Activated CD8-positive, alpha-beta T cell treated with anti-CD3 and anti-CD28 coated beads for 36 hours (primary cell): ENCODE measurements around the gene GPSM1. TPM values are rescaled to one million over a fixed set of nuclear protein-coding genes. Genes with fewer than 3 reads are reported as not detected.

ENCODE experiments used
- ATAC-seq: fragments of 200-7000 bp; cut with Tn5 transposase; one replicate; pipeline ENCODE4 v1.10.0; 2021; ENCODE audit warnings: mild to moderate bottlenecking, moderate library complexity
- CTCF ChIA-PET: fragments of 350-600 bp; sonication (Branson Sonifier 250); formaldehyde crosslinking; loops from one replicate; lab custom pipeline; 2021; ENCODE audit warnings: antibody characterized with exemption; lab: Charles Lee
- POLR2A ChIA-PET: fragments of 350-600 bp; sonication (Branson Sonifier 250); formaldehyde crosslinking; loops from one replicate; lab custom pipeline; 2021; ENCODE audit warnings: antibody characterized with exemption; lab: Charles Lee
- DNase-seq: peaks from one replicate; pipeline ENCODE4 v3.0.0-alpha.2; 2020
- H3K27ac Mint-ChIP-seq: one replicate; pipeline ENCODE4 v1.8.0; 2021; ENCODE audit warnings: mild to moderate bottlenecking, mixed read lengths
- H3K27me3 Mint-ChIP-seq: one replicate; pipeline ENCODE4 v1.8.0; 2021; ENCODE audit warnings: mixed read lengths
- H3K36me3 Mint-ChIP-seq: one replicate; pipeline ENCODE4 v1.8.0; 2021; ENCODE audit warnings: low read depth, mixed read lengths
- H3K4me1 Mint-ChIP-seq: one replicate; pipeline ENCODE4 v1.8.0; 2021; ENCODE audit warnings: low read depth, mixed read lengths
- H3K4me3 Mint-ChIP-seq: one replicate; pipeline ENCODE4 v1.8.0; 2021; ENCODE audit warnings: mild to moderate bottlenecking, moderate library complexity, mixed read lengths
- H3K9me3 Mint-ChIP-seq: one replicate; pipeline ENCODE4 v1.8.0; 2021; ENCODE audit warnings: mixed read lengths
- CTCF ChIP-seq: fragments of 200-600 bp; IDR thresholded peaks from one replicate; pipeline ENCODE4 v1.8.0; 2022; ENCODE audit warnings: antibody characterized with exemption, mild to moderate bottlenecking
- intact Hi-C: fragments of 100-400 bp; cut with micrococcal nuclease; formaldehyde crosslinking; loops from one replicate; pipeline ENCODE4 v1.10.0; 2022
- total RNA-seq, 2 experiments: library from RNA; stranded (reverse); gene quantifications; one replicate each; pipeline ENCODE4 v1.2.3, GENCODE V29; 2021

GPSM1 gene
- total RNA-seq, 2 experiments from 2014 or later = 8.8 to 10.0 TPM

DNA sequence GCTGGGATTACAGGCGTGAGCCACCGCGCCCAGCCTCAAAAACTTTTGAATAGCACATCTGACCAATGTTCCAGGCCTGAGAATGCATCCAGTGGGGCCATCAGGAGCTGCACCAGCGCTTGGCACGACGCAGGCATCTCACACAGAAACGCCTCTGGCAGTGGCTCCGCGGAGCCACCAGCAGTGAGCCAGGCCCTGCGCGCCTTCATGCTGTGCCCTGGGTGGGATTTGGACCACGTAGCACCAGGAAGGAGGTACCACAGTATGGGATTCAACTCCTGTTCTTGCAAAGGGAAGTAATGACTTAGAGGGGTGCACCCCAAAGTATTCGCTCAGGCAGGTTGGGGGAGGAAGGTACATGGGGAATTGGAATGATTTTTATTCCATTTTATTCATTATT lies 26.5 kb upstream of the GPSM1 start:
- H3K4me3 Mint-ChIP-seq = no peak overlapping the region
- POLR2A ChIA-PET = no interaction called here
- no peaks in the 10 kb centered on the region for H3K4me1 Mint-ChIP-seq
- H3K27me3 Mint-ChIP-seq = no peaks in the 10 kb centered on the region
- no peaks in the 10 kb centered on the region for H3K36me3 Mint-ChIP-seq
- H3K27ac Mint-ChIP-seq = no peak overlapping the region
- no peak for TF ChIP-seq CTCF
- CTCF ChIA-PET = no interaction called here
- no peaks in the 10 kb centered on the region for H3K9me3 Mint-ChIP-seq
- intact Hi-C loops = no loop called here
- no peak for DNase-seq
- no peak for ATAC-seq

- Mint-ChIP-seq H3K4me1 (peaks cover 5% of the 10 kb centered on the region), H3K4me3 (no peak overlapping the region), H3K27me3 (peaks cover 5% of the 10 kb centered on the region), H3K36me3 (no peaks in the 10 kb centered on the region), H3K27ac (no peak overlapping the region), H3K9me3 (no peaks in the 10 kb centered on the region)
- DNase-seq (no peak), ATAC-seq (no peak)
- intact Hi-C loops = no loop called here
- ChIA-PET CTCF (no interaction called here), POLR2A (no interaction called here)
- TF ChIP-seq CTCF = no peak
Observed at GRCh38 chr9:136302527-136302926, 24.8 kb upstream of the GPSM1 start.

DNA sequence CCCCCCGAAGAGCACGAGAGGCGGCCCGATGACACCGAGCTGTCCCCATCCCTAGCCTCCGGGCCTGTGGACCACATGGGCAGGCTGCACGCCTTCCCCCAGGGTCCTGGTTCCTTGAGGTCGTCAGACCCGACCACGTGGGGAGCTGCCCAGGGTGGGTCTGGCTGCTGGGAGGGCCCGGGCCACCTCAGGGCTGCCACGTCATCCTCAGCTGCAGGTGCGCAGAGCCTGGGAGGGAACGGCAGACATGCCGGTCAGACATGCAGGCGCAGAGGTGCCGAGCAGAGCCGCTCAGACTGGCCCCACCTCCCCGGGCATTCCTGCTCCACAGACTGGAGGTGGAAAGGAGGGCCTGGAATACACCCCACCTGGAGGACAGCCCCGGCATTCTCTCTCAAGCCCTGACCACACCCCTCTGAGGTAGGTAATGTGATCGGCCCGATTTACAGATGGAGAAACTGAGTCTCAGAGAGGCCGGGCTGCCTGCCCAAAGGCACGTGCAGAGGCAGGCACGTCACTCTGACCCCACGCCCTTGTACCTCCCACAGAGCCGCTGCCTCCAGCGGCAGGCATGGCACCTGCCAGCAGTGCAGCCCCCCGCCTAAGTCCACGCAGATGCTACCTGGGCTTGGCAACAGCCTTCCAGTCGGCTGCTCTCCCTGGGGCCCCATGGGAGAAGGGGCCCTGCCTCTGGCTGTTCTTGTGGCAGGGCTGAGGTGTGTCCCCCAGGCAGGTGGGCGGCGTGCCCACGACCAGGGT lies 24.1 kb upstream of the GPSM1 start:
- Mint-ChIP-seq H3K27ac (no peak overlapping the region), H3K9me3 (no peaks in the 10 kb centered on the region), H3K27me3 (peaks cover 5% of the 10 kb centered on the region), H3K4me1 (peaks cover 5% of the 10 kb centered on the region), H3K36me3 (no peaks in the 10 kb centered on the region), H3K4me3 (no peak overlapping the region)
- ChIA-PET CTCF (no interaction called here), POLR2A (interaction anchor here (0.6 kb wide), 1 partner anchor 61 kb away, joined by 3 read pairs; the partner anchor contains the start of gene DNLZ)
- DNase-seq (no peak), ATAC-seq (no peak)
- no peak for TF ChIP-seq CTCF
- intact Hi-C loops = no loop called here

- Mint-ChIP-seq H3K27ac (no peak within 1 kb of the TSS), H3K4me1 (peaks cover 5% of the 10 kb centered on the region), H3K36me3 (no peaks in the 10 kb centered on the region), H3K27me3 (peaks cover 5% of the 10 kb centered on the region), H3K4me3 (no peak within 1 kb of the TSS), H3K9me3 (no peaks in the 10 kb centered on the region)
- ChIA-PET POLR2A (no interaction called here), CTCF (no interaction called here)
- TF ChIP-seq CTCF = no peak
- no peak for ATAC-seq
- intact Hi-C loops = no loop called here
- DNase-seq = no peak
Observed at GRCh38 chr9:136303825-136304416, 23.4 kb upstream of the GPSM1 start, which contains the start of gene CCDC187. Gene CCDC187, minus strand, starts transcription at chr9:136304094. Its CDS starts 264 bp downstream, at chr9:136303830.

DNA sequence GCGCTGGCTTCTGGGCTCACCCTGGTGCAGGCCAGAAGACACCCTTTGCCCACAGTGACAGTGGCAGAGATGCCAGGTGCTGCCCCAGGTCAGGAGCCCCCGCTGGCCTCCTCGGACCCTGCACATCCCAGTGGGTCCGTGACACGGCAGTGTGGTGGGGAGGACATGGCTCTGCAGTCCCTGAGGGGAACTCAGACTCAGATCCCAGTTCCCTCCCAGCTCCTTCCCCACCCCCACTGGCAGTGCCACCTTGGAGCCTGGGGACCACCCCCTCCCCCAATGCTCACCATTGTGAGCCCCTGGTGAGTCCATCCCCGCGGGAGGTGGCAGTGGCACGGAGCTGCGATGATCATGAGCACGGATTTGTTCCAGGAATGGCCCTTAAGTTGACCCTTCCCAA lies 22.9 kb upstream of the GPSM1 start:
- Mint-ChIP-seq H3K4me3 (no peak overlapping the region), H3K27me3 (peaks cover 5% of the 10 kb centered on the region), H3K36me3 (no peaks in the 10 kb centered on the region), H3K9me3 (no peaks in the 10 kb centered on the region), H3K27ac (no peak overlapping the region), H3K4me1 (peaks cover 5% of the 10 kb centered on the region)
- intact Hi-C loops = no loop called here
- ATAC-seq = no peak
- ChIA-PET CTCF (no interaction called here), POLR2A (no interaction called here)
- no peak for DNase-seq
- no peak for TF ChIP-seq CTCF
